Measurements from ENCODE around the gene NAA15.

NAA15 gene

DNA sequence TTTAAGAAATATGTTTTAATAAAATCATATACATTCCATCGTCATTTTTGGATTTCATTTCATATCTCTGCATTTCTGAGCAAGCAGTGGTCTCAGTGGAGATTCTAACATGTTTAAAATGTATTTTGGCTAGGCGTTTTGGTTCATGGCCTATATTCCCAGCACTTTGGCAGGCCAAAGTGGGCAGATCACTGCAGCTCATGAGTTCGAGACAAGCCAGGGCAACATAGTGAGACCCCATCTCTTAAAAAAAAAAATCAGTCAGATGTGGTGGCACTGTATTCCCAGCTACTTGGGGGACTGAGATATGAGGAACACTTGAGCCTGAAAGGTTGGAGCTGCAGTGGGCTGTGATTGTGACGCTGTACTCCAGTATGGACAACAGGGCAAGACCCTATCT, 85.1 kb downstream of the NAA15 start:
- no peak for TF ChIP-seq CTCF (IDR thresholded peaks at IDR 0.05; ENCODE audit: low read depth, low read length, missing control alignments)
- in situ Hi-C loops (cut with HindIII; ENCODE audit: low sequenced_read_pairs) = no loop called here
- no peak for DNase-seq (ENCODE audit: low read depth)
- no peak overlapping the region for H3K4me3 ChIP-seq (ENCODE audit: low read depth, low read length)

DNA sequence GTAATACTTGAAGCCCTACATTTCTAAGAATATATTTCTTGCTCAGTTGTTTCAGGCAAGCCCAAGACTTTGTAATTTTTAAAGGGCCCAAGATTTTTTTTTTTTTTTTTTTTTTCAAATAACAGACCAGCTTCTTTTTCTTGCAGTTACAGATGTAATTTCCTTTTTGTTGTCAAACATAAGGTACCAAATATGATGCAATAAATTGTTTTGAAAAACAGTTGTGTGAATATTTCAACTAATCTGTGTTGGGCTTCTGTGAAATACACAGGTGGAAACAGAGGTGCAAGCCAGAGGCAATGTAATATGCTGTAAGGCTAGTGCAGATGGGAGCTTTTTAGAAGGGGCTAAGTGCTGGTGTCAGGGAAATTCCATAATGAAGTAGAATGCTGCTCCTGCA, 87.8 kb downstream of the NAA15 start:
- TF ChIP-seq CTCF (IDR thresholded peaks at IDR 0.05; ENCODE audit: low read depth, low read length, missing control alignments) = no peak
- H3K4me3 ChIP-seq (ENCODE audit: low read depth, low read length) = no peak overlapping the region
- no peak for DNase-seq (ENCODE audit: low read depth)
- in situ Hi-C loops (cut with HindIII; ENCODE audit: low sequenced_read_pairs) = no loop called here

DNA sequence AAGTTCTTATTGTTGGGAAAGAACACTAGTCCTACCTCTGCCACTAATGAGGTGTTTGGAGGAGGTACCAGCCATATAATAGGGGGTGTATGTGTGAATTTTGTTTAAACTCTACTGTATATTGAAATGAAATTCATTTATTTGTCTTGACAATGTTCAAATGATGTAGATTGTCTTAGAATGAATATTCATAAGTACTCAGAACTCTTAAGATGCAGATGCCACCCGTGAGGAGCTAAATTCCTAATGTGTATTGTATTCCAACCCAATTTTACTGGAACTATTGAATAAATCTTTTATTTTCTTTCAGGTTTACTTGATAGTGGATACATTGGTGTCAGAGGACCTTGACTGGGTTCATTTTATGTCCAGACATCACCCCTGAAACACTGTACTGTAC, 88.7 kb downstream of the NAA15 start:
- no peak for DNase-seq (ENCODE audit: low read depth)
- no peak for TF ChIP-seq CTCF (IDR thresholded peaks at IDR 0.05; ENCODE audit: low read depth, low read length, missing control alignments)
- no peak overlapping the region for H3K4me3 ChIP-seq (ENCODE audit: low read depth, low read length)
- in situ Hi-C loops (cut with HindIII; ENCODE audit: low sequenced_read_pairs) = no loop called here

DNA sequence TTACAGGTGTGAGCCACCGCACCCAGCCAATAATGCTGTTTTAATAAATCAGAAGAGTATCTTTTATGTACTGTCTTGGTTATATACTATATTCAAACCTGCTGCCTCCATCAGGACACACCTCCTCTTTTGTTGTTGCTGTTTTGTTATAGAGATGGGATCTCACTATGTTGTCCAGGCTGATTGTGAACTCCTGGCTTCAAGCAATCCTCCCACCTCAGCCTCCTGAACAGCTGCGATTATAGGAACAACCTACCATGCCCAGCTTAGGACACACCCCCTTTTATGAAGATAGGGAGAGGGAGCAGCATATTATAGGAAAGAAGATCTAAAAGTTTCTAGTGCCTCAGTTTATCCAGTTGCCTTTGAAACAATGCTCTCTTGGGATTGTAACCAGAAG, 90.4 kb downstream of the NAA15 start:
- DNase-seq (ENCODE audit: low read depth) = no peak
- no peak overlapping the region for H3K4me3 ChIP-seq (ENCODE audit: low read depth, low read length)
- in situ Hi-C loops (cut with HindIII; ENCODE audit: low sequenced_read_pairs) = no loop called here
- no peak for TF ChIP-seq CTCF (IDR thresholded peaks at IDR 0.05; ENCODE audit: low read depth, low read length, missing control alignments)

DNA sequence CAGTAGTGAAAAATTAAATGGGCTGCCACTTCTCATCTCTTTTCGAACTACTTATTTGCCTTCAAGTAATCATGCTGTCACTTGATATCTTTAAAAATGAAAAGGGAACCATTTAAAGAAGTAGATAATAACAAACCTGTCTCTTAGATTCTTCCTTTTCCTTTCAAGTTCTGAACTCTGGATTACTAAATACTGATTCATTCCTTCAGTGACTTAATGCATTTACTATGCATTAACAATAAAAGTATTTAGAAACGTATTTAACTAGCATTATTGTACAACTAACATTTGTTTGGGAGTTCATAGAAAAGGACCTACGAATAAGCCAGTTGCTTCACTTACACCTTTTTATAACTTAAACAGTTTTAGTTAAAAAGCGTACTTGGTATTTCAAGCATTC, 91.5 kb downstream of the NAA15 start:
- DNase-seq (ENCODE audit: low read depth) = no peak
- in situ Hi-C loops (cut with HindIII; ENCODE audit: low sequenced_read_pairs) = no loop called here
- H3K4me3 ChIP-seq (ENCODE audit: low read depth, low read length) = no peak overlapping the region
- TF ChIP-seq CTCF (IDR thresholded peaks at IDR 0.05; ENCODE audit: low read depth, low read length, missing control alignments) = no peak

DNA sequence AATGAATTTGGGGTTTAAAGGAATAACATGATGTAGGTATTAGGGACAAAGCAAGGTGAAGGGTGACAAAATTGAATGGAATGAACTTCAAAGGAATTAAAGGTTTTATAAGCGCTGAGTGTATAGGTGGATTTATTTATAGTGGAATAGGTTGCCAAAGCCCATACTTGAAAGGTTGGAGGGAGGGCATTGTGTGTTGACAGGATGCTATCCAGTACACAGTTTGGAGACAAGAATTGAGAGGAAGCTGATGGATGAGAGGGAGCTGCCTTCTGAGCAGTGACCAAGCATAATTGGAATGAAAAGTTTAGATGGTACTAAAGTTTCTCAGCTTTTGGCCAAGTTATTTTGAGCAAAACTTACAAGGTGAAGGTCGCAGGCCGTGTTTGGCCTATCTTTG, 100.1 kb downstream of the NAA15 start:
- in situ Hi-C loops (cut with HindIII; ENCODE audit: low sequenced_read_pairs) = no loop called here
- no peak for DNase-seq (ENCODE audit: low read depth)
- TF ChIP-seq CTCF (IDR thresholded peaks at IDR 0.05; ENCODE audit: low read depth, low read length, missing control alignments) = no peak
- no peak overlapping the region for H3K4me3 ChIP-seq (ENCODE audit: low read depth, low read length)

- no peak for TF ChIP-seq CTCF (IDR thresholded peaks at IDR 0.05; ENCODE audit: low read depth, low read length, missing control alignments)
- DNase-seq (ENCODE audit: low read depth) = no peak
- no peak overlapping the region for H3K4me3 ChIP-seq (ENCODE audit: low read depth, low read length)
- in situ Hi-C loops (cut with HindIII; ENCODE audit: low sequenced_read_pairs) = no loop called here
Observed at GRCh38 chr4:139402436-139402835, 101.1 kb downstream of the NAA15 start.
